Stimulated activated naive CD4-positive, alpha-beta T cell treated with Interleukin-2 at 50 U/mL for 16 hours (primary cell): ENCODE data around the gene CCDC102A.
A peak's percentile ranks its signal among the peaks of the same experiment; 100 is the strongest.
"Not testable (repeated sequence)": the region's sequence is repeated elsewhere in the genome, so short reads cannot be mapped to it uniquely, and the experiment has no call there.

Source experiments
- DNase-seq: peaks from one replicate; lab custom pipeline; 2025; lab: John Stamatoyannopoulos, UW

The CCDC102A gene

DNA sequence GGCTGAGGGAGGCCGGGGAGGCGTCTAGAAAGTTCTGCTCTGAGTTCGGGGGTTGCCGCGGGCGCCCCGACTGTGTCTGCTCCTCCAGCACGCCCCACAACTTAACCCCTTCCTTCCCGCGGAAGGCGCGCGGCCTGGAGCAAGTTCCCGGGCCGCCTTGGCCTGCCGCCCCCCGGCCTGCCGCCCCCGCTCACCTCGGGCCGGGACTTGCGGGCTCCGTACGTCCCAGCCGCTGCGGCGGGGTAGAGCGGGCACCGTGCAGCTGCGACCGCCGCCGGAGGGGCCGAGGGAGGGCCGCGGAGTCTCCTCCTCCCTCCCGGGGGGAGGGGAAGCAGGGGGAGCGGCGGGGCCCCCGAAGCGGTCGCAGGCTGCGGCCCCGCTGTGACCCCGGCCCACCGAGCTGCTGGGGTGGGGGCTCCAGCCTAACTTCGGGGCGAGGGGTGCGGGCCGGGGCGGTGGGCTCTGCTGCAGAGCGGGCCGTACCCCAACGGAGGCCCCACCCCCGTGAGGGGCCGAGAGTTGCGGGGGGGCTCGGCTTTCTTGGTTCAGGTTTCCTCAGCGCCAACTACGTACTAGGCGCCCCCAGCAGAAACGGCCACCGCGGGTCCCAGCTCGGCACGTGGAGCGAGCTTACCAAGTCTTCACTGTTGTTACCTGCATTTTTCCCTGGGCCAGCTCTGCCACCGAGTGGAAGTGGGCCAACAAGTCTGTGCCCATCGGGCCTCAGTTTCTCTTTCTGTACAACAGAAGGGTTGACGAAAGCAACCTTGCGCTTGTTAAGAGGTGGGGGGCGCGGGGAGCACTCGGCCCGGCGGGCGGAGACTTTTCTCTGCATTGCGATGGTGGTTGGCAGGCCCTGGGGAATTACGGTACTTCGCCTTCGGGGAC, at the start of gene CCDC102A:
CCDC102A (minus strand) TSS at position 266 of the 888 bp plus-strand sequence. CDS start 7,394 bp downstream, outside the sequence.
- DNase-seq = peak; percentile 41

DNA sequence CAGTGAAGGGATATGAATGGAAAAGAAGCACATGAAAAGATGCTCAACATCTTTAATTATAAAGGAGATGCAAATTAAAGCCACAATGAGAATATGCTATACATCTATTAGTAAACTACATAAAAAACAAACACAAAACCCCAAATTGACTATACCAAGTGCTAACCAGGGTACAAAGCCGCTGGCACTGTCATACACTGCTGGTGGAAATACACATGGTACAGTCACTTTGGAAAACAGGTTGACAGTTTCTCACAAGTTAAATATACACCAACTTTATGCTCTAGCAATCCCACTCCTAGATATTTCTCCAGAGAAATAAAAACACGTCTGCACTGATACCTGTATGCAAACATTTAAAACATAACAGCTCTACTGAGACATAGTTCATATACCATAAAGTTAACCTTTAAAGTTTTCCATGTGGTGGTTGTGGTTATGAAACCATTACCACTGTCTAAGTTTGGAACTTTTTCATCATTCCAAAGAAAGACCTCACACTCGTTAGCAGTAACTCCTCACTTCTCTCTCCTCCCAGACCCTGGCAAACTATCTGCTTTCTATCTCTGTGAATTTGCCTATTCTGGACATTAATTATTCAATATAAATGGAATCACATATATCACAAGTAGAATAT, 48.8 kb upstream of the CCDC102A start:
- DNase-seq = no peak

GRCh38 chr16:57579361-57579665, 42.9 kb upstream of the CCDC102A start:
- no peak for DNase-seq

DNA sequence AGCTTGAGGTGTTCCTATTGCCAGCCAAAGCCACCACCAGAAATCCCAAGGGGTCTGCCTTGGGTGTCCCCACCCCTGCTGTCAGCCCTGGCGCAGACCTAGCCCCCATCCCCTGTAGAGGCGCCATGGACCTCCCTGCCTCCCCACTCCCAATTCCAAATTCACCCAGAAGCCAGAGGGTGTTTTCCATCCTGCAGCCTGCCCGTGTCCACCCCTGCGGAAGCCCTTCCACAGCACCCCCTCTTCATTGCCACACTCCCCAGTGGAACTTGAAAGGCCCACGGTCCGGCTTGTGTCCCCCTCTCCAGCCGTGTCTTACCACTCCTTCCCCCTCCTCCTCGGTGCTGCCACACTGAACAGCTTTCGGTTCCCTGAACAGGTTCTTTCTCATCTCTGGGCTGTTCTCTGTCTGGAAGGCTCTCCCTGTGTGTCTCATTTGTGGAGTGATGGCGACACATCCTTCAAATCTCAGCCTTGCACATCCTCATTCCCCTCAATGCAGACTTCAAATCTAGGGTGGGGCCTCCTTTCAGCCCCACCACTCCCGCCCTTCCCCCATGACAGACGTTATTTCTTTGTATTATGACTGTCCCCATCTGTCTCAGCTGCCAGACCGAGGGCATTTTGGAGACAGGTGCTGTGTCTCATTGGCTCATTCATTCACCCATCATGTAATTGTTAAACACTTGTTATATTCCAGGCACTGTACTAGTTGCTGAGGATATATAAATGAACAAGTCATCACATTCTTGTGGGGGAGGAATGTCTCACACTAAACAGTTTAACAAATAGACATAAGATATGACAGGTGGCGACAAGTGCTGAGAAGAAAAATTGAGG, 42.4 kb upstream of the CCDC102A start:
- DNase-seq = no peak

DNA sequence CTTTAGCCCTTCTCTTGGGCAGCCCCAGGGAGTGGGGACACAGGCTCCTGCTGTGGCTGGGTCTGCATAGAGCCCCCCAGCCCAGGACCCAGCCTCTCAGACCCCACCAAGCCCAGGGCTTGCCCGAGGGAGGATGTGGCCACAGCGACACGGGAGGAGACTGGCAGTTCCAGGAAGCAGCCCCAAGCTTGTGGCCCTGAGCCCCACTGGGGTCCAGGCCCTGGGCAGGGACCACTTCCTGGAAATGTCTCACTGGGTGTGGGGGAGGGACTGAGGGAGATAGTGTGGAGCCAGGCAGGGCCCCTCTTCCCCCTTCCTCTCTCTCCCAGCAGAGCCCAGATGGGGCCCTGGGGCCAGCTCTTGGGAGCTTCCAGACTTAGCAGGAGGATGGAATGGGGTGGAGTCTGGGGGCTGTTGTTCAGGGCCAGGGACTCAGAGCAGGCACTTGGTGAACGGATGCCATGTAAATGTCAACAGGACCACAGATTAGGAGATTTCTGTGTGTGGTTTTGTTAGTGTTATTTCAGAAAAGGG, 41.4 kb upstream of the CCDC102A start:
- DNase-seq = no peak

DNA sequence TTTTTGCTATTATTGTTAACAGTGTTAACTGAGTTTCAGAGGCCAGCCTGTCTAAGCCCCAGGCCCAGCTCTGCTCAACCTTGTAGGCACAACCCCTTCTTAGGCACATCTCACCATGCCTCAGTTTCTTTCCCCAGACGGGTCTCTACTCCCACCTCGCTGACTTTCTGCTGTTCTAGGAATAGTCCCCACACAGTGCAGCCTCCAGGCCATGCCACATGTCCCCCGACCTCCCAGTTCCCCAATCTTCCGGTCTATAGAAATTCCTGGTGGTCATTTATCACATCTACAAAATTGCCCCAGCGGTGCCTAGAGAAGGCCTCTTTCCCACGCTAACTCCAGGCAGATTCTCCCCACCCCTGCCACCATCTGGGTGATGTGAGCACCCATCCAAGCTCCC, 40.8 kb upstream of the CCDC102A start:
- no peak for DNase-seq

GRCh38 chr16:57576429-57576870, 40.1 kb upstream of the CCDC102A start:
- peak; percentile 78 for DNase-seq

- no peak for DNase-seq
These were observed 39.3 kb upstream of the CCDC102A start for GRCh38 chr16:57575468-57576277.

DNA sequence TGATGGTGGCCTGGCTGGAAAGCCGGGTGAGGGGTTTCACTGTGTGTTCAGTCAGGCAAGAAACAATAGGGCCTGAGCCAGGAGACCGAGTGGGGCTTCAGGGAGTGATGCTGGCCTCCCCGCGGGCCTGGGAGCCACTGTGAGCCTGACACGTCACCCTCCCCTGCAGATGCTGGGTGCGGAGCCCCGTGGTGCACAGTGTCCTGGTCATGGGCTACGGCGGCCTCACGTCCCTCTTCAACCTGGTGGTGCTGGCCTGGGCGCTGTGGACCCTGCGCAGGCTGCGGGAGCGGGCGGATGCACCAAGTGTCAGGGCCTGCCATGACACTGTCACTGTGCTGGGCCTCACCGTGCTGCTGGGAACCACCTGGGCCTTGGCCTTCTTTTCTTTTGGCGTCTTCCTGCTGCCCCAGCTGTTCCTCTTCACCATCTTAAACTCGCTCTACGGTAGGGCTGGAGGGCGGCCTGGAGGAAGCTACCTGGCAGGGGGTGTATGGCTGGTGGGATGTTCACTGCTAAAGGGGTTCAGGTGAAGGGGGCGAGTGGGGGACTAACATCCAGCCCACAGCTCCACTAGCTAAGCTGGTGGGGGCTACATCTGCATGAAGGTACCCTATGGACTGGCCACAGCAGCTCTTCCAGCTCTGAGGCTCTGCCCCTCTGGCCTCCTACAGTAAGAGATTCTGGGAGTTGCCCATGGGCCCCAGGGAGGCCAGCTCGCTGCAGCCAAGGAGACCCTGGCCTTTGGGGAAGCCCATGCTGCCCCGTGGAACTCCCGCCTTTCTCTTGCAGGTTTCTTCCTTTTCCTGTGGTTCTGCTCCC, 38.5 kb upstream of the CCDC102A start:
- DNase-seq = no peak

DNA sequence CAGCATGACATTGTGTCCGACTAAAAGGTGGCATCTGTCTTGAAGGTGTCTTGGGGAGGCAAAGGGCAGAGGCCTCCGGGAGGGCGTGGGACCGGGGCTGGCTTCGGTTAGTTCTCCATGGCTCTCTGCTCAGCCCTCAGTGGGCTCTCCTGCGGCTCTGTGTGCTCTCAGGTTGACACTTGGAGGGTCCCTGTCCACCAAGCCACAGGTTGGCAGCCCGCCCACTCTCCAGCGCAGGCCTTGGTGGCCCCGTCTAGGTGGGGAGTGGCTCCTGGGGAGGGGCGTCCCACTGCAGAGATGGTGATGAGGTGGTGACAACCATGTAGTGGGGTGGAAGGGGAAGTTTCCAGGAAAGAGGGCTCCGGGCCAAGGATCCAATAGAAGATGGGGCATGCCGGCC, 37.7 kb upstream of the CCDC102A start:
- DNase-seq = no peak

DNA sequence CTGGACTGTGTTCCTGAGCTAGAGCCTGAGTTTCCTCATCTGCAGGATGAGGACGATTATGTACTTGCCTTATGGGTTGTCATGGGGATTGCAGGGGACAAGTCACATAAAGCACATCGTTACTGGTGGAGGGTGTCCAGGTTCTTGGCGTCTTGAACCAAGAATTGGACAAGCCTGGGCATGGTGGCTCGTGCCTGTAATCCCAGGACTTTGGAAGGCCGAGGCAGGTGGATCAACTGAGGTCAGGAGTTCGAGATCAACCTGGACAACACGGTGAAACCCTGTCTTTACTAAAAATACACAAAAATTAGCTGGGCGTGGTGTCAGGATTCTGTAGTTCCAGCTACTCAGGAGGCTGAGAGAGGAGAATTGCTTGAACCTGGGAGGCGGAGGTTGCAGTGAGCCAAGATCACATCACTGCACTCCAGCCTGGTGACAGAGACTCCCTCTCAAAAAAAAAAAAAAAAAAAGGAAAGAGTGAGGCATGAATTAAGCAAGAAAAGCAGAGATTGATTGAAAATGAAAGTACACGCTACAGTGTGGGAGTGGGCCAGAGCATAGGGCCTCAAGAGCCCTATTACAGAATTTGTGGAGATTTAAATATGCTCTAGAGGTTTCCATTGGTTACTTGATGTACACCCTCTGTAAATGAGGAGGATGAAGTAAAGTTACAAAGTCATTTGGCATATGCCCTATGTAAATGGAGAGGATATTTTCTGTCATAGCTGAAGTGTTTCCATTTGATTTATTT, 36.8 kb upstream of the CCDC102A start:
- no peak for DNase-seq

GRCh38 chr16:57571098-57571497, 34.7 kb upstream of the CCDC102A start:
- DNase-seq = no peak

DNA sequence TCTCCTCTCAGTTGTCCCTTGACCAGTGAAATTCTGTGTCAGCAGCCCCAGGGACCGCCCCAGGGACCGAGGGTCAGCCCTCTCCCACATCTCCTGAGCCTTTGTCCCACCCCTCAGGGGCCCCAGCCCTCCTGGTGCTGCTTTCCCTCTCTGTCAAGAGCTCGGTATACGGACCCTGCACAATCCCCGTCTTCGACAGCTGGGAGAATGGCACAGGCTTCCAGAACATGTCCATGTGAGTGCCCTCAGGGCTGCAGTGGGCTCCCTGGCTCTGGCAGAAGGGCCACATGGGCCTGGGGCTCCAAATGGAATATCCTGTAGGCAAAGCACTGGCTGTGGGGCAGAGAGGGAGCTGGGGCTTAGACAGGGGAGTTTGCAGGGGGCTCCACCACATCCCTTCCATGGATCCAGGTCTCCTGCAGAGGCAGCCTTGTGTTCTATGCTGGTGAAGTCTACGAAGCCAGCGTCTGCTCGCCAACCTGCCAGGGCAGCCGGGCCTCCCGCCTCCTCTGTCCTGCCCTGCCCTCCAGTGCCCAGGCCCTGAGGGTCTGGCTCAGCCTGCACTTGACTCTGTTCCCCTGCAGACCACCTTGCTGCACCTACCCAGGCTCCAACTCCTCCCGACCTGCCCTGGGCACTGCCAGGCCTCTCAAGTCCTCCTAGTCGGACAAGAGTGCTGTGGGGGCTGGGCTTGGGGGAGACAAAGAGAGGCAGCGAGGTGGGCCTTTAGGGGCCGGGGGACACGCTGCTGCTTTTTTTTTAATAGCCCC, 34.1 kb upstream of the CCDC102A start:
- DNase-seq = no peak

DNA sequence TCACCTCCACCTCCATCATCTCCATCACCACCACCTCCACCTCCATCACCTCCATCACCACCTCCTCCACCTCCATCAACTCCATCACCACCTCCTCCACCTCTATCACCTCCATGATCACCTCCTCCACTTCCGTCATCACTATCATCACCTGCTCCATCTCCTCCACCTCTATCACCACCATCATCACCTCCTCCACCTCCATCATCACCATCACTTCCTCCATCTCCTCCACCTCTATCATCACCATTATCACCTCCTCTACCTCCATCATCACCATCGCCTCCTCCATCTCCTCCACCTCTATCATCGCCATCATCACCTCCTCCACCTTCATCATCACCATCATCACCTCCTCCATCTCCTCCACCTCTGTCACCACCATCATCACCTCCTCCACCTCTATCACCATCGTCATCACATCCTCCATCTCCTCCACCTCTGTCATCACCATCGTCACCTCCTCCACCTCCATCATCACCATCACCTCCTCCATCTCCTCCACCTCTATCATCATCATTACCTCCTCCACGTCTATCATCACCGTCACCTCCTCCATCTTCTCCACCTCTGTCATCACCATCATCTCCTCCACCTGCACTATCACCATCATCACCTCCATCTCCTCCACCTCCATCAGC, 33.1 kb upstream of the CCDC102A start:
- DNase-seq = no peak

DNA sequence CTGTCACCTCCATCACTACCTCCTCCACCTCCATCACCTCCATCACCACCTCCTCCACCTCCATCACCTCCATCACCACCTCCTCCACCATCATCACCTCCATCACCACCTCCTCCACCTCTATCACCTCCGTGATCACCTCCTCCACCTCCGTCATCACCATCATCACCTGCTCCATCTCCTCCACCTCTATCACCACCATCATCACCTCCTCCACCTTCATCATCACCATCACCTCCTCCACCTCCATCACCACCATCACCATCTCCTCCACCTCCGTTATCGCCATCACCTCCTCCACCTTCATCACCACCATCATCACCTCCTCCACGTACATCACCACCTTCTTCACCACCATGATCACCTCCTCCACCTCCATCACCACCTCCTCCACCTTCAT, 32.4 kb upstream of the CCDC102A start:
- DNase-seq = not testable (repeated sequence)

DNA sequence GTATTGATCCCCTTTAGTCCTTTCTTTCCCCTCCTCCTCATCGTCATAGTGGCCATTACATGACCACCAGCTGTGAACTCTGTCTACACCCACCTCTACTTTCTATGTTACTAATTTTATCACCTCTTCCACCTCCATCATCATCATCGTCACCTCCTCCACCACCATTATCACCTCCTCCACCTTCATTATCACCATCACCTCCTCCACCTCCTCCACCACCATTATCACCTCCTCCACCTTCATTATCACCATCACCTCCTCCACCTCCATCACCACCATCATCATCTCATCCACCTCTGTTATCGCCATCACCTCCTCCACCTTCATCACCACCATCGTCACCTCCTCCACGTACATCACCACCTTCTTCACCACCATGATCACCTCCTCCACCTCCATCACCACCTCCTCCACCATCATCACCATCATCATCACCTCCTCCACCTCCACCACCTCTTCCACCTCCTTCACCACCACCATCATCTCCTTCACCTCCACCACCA, 31.9 kb upstream of the CCDC102A start:
- no peak for DNase-seq

- DNase-seq = no peak
These were observed 31.3 kb upstream of the CCDC102A start for GRCh38 chr16:57567691-57568090.

DNA sequence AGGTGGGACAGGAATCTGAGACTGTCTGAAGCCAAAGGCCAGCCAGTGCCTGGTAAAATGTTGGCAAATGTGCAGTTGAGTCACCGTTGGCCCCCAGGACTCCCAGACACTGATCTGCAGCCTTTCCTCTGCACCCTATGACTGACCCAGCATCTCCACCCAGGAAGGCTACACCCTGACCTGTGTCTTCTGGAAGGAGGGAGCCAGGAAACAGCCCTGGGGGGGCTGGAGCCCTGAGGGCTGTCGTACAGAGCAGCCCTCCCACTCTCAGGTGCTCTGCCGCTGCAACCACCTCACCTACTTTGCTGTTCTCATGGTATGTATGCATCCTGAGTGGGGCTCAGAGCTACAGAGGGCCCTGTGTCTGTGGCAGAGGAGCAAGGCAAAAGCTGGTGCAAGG, 30.1 kb upstream of the CCDC102A start:
- DNase-seq = no peak
